ENCODE results near the gene RETREG1. TPM values are rescaled to one million over a fixed set of nuclear protein-coding genes. Genes with fewer than 3 reads are reported as not detected.
"Not testable (repeated sequence)": the region's sequence is repeated elsewhere in the genome, so short reads cannot be mapped to it uniquely, and the experiment has no call there.

Gene RETREG1
- polyA plus RNA-seq, 1 of the 3 experiments (the other 2 are of a cell fraction) = 0.43 TPM

- TF ChIP-seq CTCF (IDR thresholded peaks at IDR 0.05) = no peak
- TF ChIP-seq ELF1 (IDR thresholded peaks at IDR 0.05) = no peak
- TF ChIP-seq GATA2 (CRISPR knock-in tag; IDR thresholded peaks at IDR 0.05) = no peak
- TF ChIP-seq REST (IDR thresholded peaks at IDR 0.05; ENCODE audit: low read depth, low read length) = no peak
These were observed 70.1 kb downstream of the RETREG1 start (continued) for GRCh38 chr5:16546732-16547131.

GRCh38 chr5:16544607-16545374 lies 72.0 kb downstream of the RETREG1 start:
- H3K9me3 ChIP-seq = no peaks in the 10 kb centered on the region
- no peak overlapping the region for H3K4me3 ChIP-seq (ENCODE audit: low read depth in 2 of 2, low read length in 1 of 2)
- H3K27ac ChIP-seq (ENCODE audit: low read depth in 2 of 2, low read length in 1 of 2) = no peak overlapping the region
- CTCF ChIA-PET = interaction anchor here (1.6 to 1.7 kb wide), 2 partner anchors 8 to 55 kb away, joined by 3 to 5 read pairs; no protein-coding TSS in a partner anchor
- H2AFZ ChIP-seq (ENCODE audit: low read depth) = no peak overlapping the region
- H3K9me2 ChIP-seq = no peaks in the 10 kb centered on the region
- H4K20me1 ChIP-seq (ENCODE audit: insufficient read depth) = no peaks in the 10 kb centered on the region
- 70% methylated on average over 4 of the region's 4 CpGs for WGBS (ENCODE audit: low lambda C conversion rate)
- TF ChIP-seq MXI1 (IDR thresholded peaks at IDR 0.05; ENCODE audit: low read depth, low read length) (no peak), TEAD4 (IDR thresholded peaks at IDR 0.05; ENCODE audit: borderline replicate concordance, insufficient read depth) (no peak), TAF1 (IDR thresholded peaks at IDR 0.05; ENCODE audit: borderline replicate concordance, low read depth, low read length) (no peak), PBX3 (IDR thresholded peaks at IDR 0.05) (no peak), MAX (IDR thresholded peaks at IDR 0.05; ENCODE audit: low read depth) (no peak), FOXM1 (IDR thresholded peaks at IDR 0.05; ENCODE audit: low read depth) (no peak), EZH2phosphoT487 (IDR thresholded peaks at IDR 0.05; ENCODE audit: borderline replicate concordance, low read depth) (no peak), FOSL2 (IDR thresholded peaks at IDR 0.05; ENCODE audit: borderline replicate concordance, low read depth) (no peak), IRF3 (IDR thresholded peaks at IDR 0.05; ENCODE audit: low read depth, low read length) (no peak)
- no peaks in the 10 kb centered on the region for H3K36me3 ChIP-seq (replicated peaks in 1 of 2; ENCODE audit: control insufficient read depth in 1 of 2, insufficient read depth in 2 of 2, low read length in 1 of 2)
- H3K4me1 ChIP-seq (ENCODE audit: control insufficient read depth in 1 of 2, insufficient read depth in 2 of 2, low read depth in 1 of 2, low read length in 1 of 2) = no peaks in the 10 kb centered on the region
- H3K27me3 ChIP-seq (ENCODE audit: insufficient read depth) = no peaks in the 10 kb centered on the region
- H3K79me2 ChIP-seq (ENCODE audit: insufficient read depth) = no peaks in the 10 kb centered on the region
- peaks cover 7% of the 10 kb centered on the region for H3F3A ChIP-seq (replicated peaks; ENCODE audit: insufficient read depth)
- no peak for DNase-seq
- H3K9ac ChIP-seq = no peak overlapping the region
- no peak overlapping the region for H3K4me2 ChIP-seq
- POLR2A ChIA-PET = no interaction called here

GRCh38 chr5:16543206-16543605 lies 73.6 kb downstream of the RETREG1 start:
- DNase-seq; H3K9me2 ChIP-seq; H3K4me1 ChIP-seq (ENCODE audit: control insufficient read depth in 1 of 2, insufficient read depth in 2 of 2, low read depth in 1 of 2, low read length in 1 of 2); H3K4me3 ChIP-seq (ENCODE audit: low read depth in 2 of 2, low read length in 1 of 2); H3K9me3 ChIP-seq; H3K27ac ChIP-seq (ENCODE audit: low read depth in 2 of 2, low read length in 1 of 2); H3K36me3 ChIP-seq (replicated peaks in 1 of 2; ENCODE audit: control insufficient read depth in 1 of 2, insufficient read depth in 2 of 2, low read length in 1 of 2); H4K20me1 ChIP-seq (ENCODE audit: insufficient read depth); H3F3A ChIP-seq (replicated peaks; ENCODE audit: insufficient read depth); H3K4me2 ChIP-seq; POLR2A ChIA-PET; H3K79me2 ChIP-seq (ENCODE audit: insufficient read depth); H3K9ac ChIP-seq; H3K27me3 ChIP-seq (ENCODE audit: insufficient read depth); H2AFZ ChIP-seq (ENCODE audit: low read depth): not testable (repeated sequence)
- CTCF ChIA-PET = interaction anchor here (2.4 kb wide), 1 partner anchor 10 kb away, joined by 9 read pairs; no protein-coding TSS in a partner anchor
- WGBS (ENCODE audit: low lambda C conversion rate) = 67% methylated on average over 7 of the region's 7 CpGs

Measured in SK-N-SH (cell line).